GM13977 (cell line): ENCODE measurements around the gene SLC9A9.

Source experiments
- DNase-seq: peaks from one replicate; pipeline ENCODE4 v3.0.0; 2012; ENCODE audit warnings: low spot score
- in situ Hi-C: fragments of 300-500 bp; cut with MboI; formaldehyde crosslinking; loops from one replicate; pipeline ENCODE4 v1.12.0; 2022; ENCODE audit warnings: low sequenced_read_pairs, low pct_unique_long_range_greater_than_20kb, mixed read lengths, inconsistent platforms; ENCODE audit not compliant: unreplicated experiment
- TF ChIP-seq, protein P1 (sequence below): IDR thresholded peaks from 2 replicates; pipeline ENCODE4 v1.5.1; 2012; ENCODE audit warnings: mild to moderate bottlenecking, control low read depth; ENCODE audit not compliant: insufficient read depth; ENCODE audit errors: extremely low read depth, missing control alignments

Gene SLC9A9

DNA sequence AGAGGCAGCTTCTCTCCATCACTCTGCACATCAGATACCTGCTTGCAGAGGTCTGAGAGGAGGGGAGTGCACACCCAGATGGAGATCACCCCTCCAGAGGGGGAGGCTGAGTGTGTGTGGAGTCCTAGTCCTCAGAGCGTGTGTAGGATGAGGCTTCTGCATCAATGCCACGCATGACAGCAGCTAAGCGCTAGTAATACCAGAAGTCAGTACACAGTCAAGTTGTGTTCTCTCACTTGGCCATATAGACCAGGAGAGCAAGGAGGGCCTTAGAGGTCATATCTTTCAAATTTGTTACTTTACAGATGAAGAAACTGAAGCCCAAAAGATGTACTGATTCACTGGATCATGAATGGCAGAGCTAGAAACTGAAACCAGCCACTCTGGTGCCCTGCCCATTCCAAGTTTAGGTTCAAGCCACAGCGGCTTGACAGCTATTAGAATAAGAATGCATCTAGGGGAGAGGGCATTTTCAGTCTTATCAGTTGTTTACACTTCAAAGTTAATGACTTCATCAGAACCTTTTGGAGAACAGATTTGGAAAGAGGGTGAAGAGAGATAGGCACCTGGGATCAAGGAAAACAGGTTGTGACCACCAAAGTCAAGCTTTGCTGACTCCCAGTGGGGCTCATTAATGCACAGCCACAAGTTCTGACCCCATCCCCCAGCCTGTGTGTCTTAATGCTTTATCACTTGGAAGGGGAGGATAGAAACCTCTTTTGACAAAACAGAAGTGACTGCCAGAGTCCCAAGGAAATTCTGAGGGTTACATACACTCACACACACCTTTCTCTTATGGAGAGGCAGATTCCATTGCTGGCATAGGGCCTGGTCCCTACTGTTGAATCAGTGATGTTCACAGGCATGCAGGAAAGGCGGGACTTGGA lies 418.4 kb downstream of the SLC9A9 start:
- no peak for DNase-seq
- TF ChIP-seq, protein P1, sequence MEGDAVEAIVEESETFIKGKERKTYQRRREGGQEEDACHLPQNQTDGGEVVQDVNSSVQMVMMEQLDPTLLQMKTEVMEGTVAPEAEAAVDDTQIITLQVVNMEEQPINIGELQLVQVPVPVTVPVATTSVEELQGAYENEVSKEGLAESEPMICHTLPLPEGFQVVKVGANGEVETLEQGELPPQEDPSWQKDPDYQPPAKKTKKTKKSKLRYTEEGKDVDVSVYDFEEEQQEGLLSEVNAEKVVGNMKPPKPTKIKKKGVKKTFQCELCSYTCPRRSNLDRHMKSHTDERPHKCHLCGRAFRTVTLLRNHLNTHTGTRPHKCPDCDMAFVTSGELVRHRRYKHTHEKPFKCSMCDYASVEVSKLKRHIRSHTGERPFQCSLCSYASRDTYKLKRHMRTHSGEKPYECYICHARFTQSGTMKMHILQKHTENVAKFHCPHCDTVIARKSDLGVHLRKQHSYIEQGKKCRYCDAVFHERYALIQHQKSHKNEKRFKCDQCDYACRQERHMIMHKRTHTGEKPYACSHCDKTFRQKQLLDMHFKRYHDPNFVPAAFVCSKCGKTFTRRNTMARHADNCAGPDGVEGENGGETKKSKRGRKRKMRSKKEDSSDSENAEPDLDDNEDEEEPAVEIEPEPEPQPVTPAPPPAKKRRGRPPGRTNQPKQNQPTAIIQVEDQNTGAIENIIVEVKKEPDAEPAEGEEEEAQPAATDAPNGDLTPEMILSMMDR, result no peak
- in situ Hi-C loops, result loop anchor here (10.0 kb wide), 1 partner anchor 215 kb away; no protein-coding TSS in a partner anchor

DNA sequence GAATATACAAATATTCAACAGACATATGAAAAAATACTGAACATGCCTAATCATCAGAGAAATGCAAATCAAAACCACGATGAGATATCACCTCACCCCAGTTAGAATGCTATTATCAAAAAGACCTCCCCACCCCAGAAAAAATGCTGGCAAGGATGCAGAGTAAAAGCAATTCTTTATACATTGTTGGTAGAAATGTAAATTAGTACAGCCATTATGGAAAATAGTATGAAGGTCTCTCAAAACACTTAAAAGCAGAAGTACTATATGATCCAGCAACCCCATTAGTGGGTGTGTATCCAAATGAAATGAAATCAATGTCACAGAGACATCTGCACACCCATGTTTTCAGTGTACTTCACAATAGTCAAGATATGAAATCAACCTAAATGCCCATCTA lies 420.0 kb downstream of the SLC9A9 start:
- in situ Hi-C loops, result no loop called here
- TF ChIP-seq, protein P1, result no peak
- DNase-seq, result no peak

DNA sequence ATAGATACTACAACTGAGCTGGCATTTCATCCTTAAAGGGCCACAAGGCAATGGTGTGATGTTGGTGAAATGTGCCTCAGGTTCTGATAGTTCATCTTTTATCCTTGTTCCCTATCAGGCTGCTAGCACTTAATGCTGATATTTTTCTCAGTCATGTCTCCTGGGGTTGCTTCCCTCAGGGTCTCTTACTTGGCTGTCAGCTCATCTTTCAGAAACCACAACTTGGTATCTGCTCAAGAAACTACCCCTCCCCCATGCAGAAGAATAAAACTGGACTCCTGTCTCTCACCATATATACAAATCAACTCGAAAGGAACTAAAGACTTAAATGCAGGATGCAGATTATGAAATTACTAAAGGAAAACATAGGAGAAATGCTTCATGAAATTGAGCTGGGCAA lies 420.6 kb downstream of the SLC9A9 start:
- no peak for DNase-seq
- in situ Hi-C loops, result no loop called here
- TF ChIP-seq, protein P1, result no peak

DNA sequence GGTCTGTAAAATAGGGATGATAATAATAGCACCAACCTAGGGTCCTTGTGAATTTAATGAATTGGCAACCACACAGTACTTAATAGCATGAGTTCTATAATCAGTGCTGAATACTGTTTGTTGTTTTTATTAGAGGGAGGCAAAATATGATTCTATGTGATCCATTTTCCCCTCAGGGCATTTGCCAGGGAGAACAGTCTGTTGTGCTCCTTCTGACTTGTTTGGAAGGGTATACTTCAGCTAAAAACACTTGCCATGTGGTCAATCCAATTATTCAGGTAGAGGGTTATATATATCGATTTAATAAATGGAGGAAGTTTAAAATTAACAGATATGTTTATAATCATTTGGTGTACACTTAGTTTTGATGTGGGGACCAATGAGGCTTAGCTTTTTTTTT lies 423.4 kb downstream of the SLC9A9 start:
- in situ Hi-C loops, result no loop called here
- TF ChIP-seq, protein P1, result no peak
- no peak for DNase-seq

DNA sequence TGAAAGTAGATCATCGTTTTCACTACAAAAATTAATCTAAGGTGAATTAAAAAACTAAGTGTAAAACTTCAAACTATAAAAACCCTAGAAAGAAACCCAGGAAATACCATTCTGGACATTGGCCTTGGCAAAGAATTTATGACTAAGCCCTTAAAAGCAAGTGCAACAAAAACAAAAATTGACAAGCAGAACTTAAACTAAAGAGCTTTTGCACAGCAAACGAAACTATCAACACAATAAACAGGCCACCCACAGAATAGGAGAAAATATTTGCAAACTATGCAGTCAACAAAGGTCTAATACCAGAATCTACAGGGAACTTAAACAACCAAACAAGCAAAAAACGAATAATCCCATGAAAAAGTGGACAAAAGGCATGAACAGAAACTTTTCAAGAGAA lies 426.7 kb downstream of the SLC9A9 start:
- no peak for DNase-seq
- in situ Hi-C loops, result no loop called here
- TF ChIP-seq, protein P1, result no peak

DNA sequence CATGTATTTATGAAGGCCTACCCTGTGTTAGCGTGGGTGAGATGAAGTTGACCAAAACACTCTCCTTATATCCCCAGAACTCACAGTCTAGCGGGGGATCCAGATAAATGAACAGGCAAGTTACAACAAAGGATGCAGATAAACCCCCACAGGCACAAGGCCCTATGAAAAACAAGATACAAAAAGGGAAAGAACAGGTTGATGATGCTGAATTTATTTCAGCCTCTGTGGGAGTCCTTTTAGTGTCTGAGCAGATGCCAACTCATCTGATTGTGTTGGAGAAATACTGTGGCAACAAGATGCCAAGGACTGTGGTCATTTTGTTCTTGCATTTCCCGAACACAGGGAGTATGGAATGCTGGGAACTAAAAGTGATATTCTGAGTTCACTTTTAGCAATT lies 428.7 kb downstream of the SLC9A9 start:
- DNase-seq, result no peak
- in situ Hi-C loops, result no loop called here
- TF ChIP-seq, protein P1, result no peak
